Stimulated activated naive B cell treated with anti-CD40 and anti-IgM and Interleukin-4, amounts not matched to agents 10 μg/mL and 1 μg/mL and 100 μg/mL, for 72 hours (primary cell): ENCODE measurements around the gene NCOA4.
"Not testable (repeated sequence)": the region's sequence is repeated elsewhere in the genome, so short reads cannot be mapped to it uniquely, and the experiment has no call there.

Experiments used
- ATAC-seq, 2 donors: fragments of 150-1000 bp; cut with Tn5 transposase; replicated peaks; 2 replicates each; pipeline ENCODE4 v1.10.0; 2021; ENCODE audit warnings: moderate library complexity in 1 of 2
- DNase-seq: peaks from one replicate; pipeline ENCODE4 v3.0.0; 2021
- H3K27ac Mint-ChIP-seq: one replicate; pipeline ENCODE4 v1.8.0; 2022; ENCODE audit warnings: mild to moderate bottlenecking, mixed read lengths
- H3K27me3 Mint-ChIP-seq, 2 donors: one replicate each; pipeline ENCODE4 v1.8.0; 2022; ENCODE audit warnings: mixed read lengths in 2 of 2
- H3K36me3 Mint-ChIP-seq, 2 donors: one replicate each; pipeline ENCODE4 v1.8.0; 2022; ENCODE audit warnings: mixed read lengths in 2 of 2, mild to moderate bottlenecking in 1 of 2
- H3K4me1 Mint-ChIP-seq, 2 donors: one replicate each; pipeline ENCODE4 v1.8.0; 2022; ENCODE audit warnings: mixed read lengths in 2 of 2, mild to moderate bottlenecking in 1 of 2
- H3K4me3 Mint-ChIP-seq, 2 donors: one replicate each; pipeline ENCODE4 v1.8.0; 2022; ENCODE audit warnings: mild to moderate bottlenecking in 2 of 2, mixed read lengths in 2 of 2, moderate library complexity in 1 of 2
- H3K9me3 Mint-ChIP-seq, 2 donors: one replicate each; pipeline ENCODE4 v1.8.0; 2022; ENCODE audit warnings: mixed read lengths in 2 of 2, mild to moderate bottlenecking in 1 of 2

The NCOA4 gene

GRCh38 chr10:46000538-46000937 lies 29.9 kb downstream of the NCOA4 start:
- Mint-ChIP-seq H3K4me1 (no peaks in the 10 kb centered on the region), H3K27ac (no peak overlapping the region), H3K27me3 (no peaks in the 10 kb centered on the region), H3K36me3 (peaks cover 44 to 50% of the 10 kb centered on the region in 2 donors), H3K9me3 (peaks cover 0 to 2% of the 10 kb centered on the region in 2 donors), H3K4me3 (no peak overlapping the region)
- DNase-seq, result no peak
- ATAC-seq, result no peak

- H3K9me3 Mint-ChIP-seq, ATAC-seq, H3K27ac Mint-ChIP-seq, H3K4me1 Mint-ChIP-seq, H3K27me3 Mint-ChIP-seq, DNase-seq, H3K4me3 Mint-ChIP-seq: not testable (repeated sequence)
- peaks cover 44 to 50% of the 10 kb centered on the region in 2 donors for H3K36me3 Mint-ChIP-seq
Observed at GRCh38 chr10:45999955-46000354, 30.5 kb downstream of the NCOA4 start.

GRCh38 chr10:45997994-45998763 lies 32.2 kb downstream of the NCOA4 start:
- Mint-ChIP-seq H3K4me1 (no peaks in the 10 kb centered on the region), H3K4me3 (no peak overlapping the region), H3K27me3 (no peaks in the 10 kb centered on the region), H3K9me3 (peaks cover 0 to 2% of the 10 kb centered on the region in 2 donors), H3K36me3 (peaks cover 40 to 54% of the 10 kb centered on the region in 2 donors), H3K27ac (peak overlapping the region; percentile 5)
- ATAC-seq (no peak), DNase-seq (no peak)

- no peaks in the 10 kb centered on the region for H3K27me3 Mint-ChIP-seq
- no peak overlapping the region for H3K4me3 Mint-ChIP-seq
- peaks cover 0 to 2% of the 10 kb centered on the region in 2 donors for H3K9me3 Mint-ChIP-seq
- peak overlapping the region; percentile 32 for H3K27ac Mint-ChIP-seq
- ATAC-seq (no peak), DNase-seq (no peak)
- H3K4me1 Mint-ChIP-seq, result peaks cover 0 to 2% of the 10 kb centered on the region in 2 donors
- H3K36me3 Mint-ChIP-seq, result peaks cover 45 to 56% of the 10 kb centered on the region in 2 donors
Observed at GRCh38 chr10:45997557-45997956, 32.9 kb downstream of the NCOA4 start.

- DNase-seq, ATAC-seq, H3K4me3 Mint-ChIP-seq, H3K4me1 Mint-ChIP-seq, H3K9me3 Mint-ChIP-seq, H3K27me3 Mint-ChIP-seq, H3K27ac Mint-ChIP-seq: not testable (repeated sequence)
- H3K36me3 Mint-ChIP-seq, result peaks cover 10 to 13% of the 10 kb centered on the region in 2 donors
Observed at GRCh38 chr10:45985590-45985989, 44.8 kb downstream of the NCOA4 start.

- ATAC-seq, H3K27ac Mint-ChIP-seq: not testable (repeated sequence)
- peaks cover 10 to 13% of the 10 kb centered on the region in 2 donors for H3K36me3 Mint-ChIP-seq
Observed at GRCh38 chr10:45984473-45984872, 46.0 kb downstream of the NCOA4 start.

GRCh38 chr10:45983538-45984186 lies 46.8 kb downstream of the NCOA4 start:
- H3K27me3 Mint-ChIP-seq, H3K27ac Mint-ChIP-seq, H3K4me1 Mint-ChIP-seq, H3K4me3 Mint-ChIP-seq, H3K9me3 Mint-ChIP-seq: not testable (repeated sequence)
- peak; percentile 8 for DNase-seq
- peak; percentile 65 to 71 for ATAC-seq
- H3K36me3 Mint-ChIP-seq, result peaks cover 10 to 17% of the 10 kb centered on the region in 2 donors

More at GRCh38 chr10:45984473-45984872, 46.0 kb downstream of the NCOA4 start:
- not testable (repeated sequence) for H3K4me1 Mint-ChIP-seq, H3K27me3 Mint-ChIP-seq, DNase-seq, H3K4me3 Mint-ChIP-seq, H3K9me3 Mint-ChIP-seq

- DNase-seq, H3K36me3 Mint-ChIP-seq, H3K4me1 Mint-ChIP-seq, H3K27ac Mint-ChIP-seq, H3K27me3 Mint-ChIP-seq, H3K9me3 Mint-ChIP-seq, H3K4me3 Mint-ChIP-seq, ATAC-seq: not testable (repeated sequence)
Observed at GRCh38 chr10:45981367-45981766, 49.1 kb downstream of the NCOA4 start.

GRCh38 chr10:45978554-45978953 lies 51.9 kb downstream of the NCOA4 start:
- ATAC-seq, result peak in 1 of 2 donors; percentile 43
- peaks cover 3 to 10% of the 10 kb centered on the region in 2 donors for H3K36me3 Mint-ChIP-seq
- not testable (repeated sequence) for H3K27me3 Mint-ChIP-seq

GRCh38 chr10:45974041-45974440 lies 56.4 kb downstream of the NCOA4 start:
- H3K4me1 Mint-ChIP-seq, result peaks cover 20 to 31% of the 10 kb centered on the region in 2 donors
- not testable (repeated sequence) for H3K4me3 Mint-ChIP-seq, DNase-seq, H3K9me3 Mint-ChIP-seq, ATAC-seq, H3K27me3 Mint-ChIP-seq
- peak overlapping the region; percentile 52 for H3K27ac Mint-ChIP-seq
- peaks cover 8 to 18% of the 10 kb centered on the region in 2 donors for H3K36me3 Mint-ChIP-seq

More at GRCh38 chr10:45978554-45978953, 51.9 kb downstream of the NCOA4 start:
- H3K9me3 Mint-ChIP-seq, H3K4me3 Mint-ChIP-seq, H3K27ac Mint-ChIP-seq, DNase-seq: not testable (repeated sequence)
- peaks cover 9 to 12% of the 10 kb centered on the region in 2 donors for H3K4me1 Mint-ChIP-seq

- H3K36me3 Mint-ChIP-seq, result peaks cover 7 to 17% of the 10 kb centered on the region in 2 donors
- ATAC-seq, result peak; percentile 51 to 52
- DNase-seq, result not testable (repeated sequence)
Observed at GRCh38 chr10:45972813-45973169, 57.6 kb downstream of the NCOA4 start.

GRCh38 chr10:45972106-45972812 lies 58.2 kb downstream of the NCOA4 start, which contains the start of gene TIMM23:
TSS of gene TIMM23 (plus strand) at chr10:45972489. CDS start at chr10:45972625, 136 bp downstream.
- H3K27me3 Mint-ChIP-seq, H3K9me3 Mint-ChIP-seq: not testable (repeated sequence)
- Mint-ChIP-seq H3K4me3 (peak within 1 kb of the TSS; percentile 96), H3K4me1 (peaks cover 17 to 31% of the 10 kb centered on the region in 2 donors), H3K27ac (peak within 1 kb of the TSS; percentile 97), H3K36me3 (peaks cover 7 to 17% of the 10 kb centered on the region in 2 donors)
- ATAC-seq, result peak; percentile 93 to 97
- DNase-seq, result peak; percentile 86

More at GRCh38 chr10:45972813-45973169, 57.6 kb downstream of the NCOA4 start:
- H3K27ac Mint-ChIP-seq, result peak overlapping the region; percentile 97
- H3K27me3 Mint-ChIP-seq, H3K9me3 Mint-ChIP-seq: not testable (repeated sequence)
- H3K4me3 Mint-ChIP-seq, result peak overlapping the region; percentile 96
- peaks cover 17 to 31% of the 10 kb centered on the region in 2 donors for H3K4me1 Mint-ChIP-seq

GRCh38 chr10:45971742-45972105 lies 58.7 kb downstream of the NCOA4 start:
- Mint-ChIP-seq H3K4me1 (peaks cover 20 to 35% of the 10 kb centered on the region in 2 donors), H3K27ac (peak overlapping the region; percentile 51), H3K4me3 (peak overlapping the region; percentile 96), H3K36me3 (peaks cover 7 to 20% of the 10 kb centered on the region in 2 donors)
- not testable (repeated sequence) for DNase-seq, H3K9me3 Mint-ChIP-seq, H3K27me3 Mint-ChIP-seq
- ATAC-seq, result peak; percentile 49 to 56

- peak overlapping the region; percentile 14 for H3K27ac Mint-ChIP-seq
- H3K27me3 Mint-ChIP-seq, DNase-seq, ATAC-seq, H3K9me3 Mint-ChIP-seq: not testable (repeated sequence)
- H3K4me1 Mint-ChIP-seq, result peaks cover 22 to 40% of the 10 kb centered on the region in 2 donors
- peak overlapping the region; percentile 96 for H3K4me3 Mint-ChIP-seq
- H3K36me3 Mint-ChIP-seq, result peaks cover 7 to 24% of the 10 kb centered on the region in 2 donors
Observed at GRCh38 chr10:45971019-45971418, 59.4 kb downstream of the NCOA4 start.
